K562 (cell line): Measurements from ENCODE around the gene SV2A. TPM values are rescaled to one million over a fixed set of nuclear protein-coding genes. Genes with fewer than 3 reads are reported as not detected.
A peak's percentile ranks its signal among the peaks of the same experiment; 100 is the strongest.

Experiments used
- ADNP ChIP-seq: fragments of 200-800 bp; sonication (Bioruptor generic); IDR thresholded peaks from 2 replicates; pipeline ENCODE4 v1.6.1; 2016; ENCODE audit warnings: missing genetic modification characterization, missing compliant biosample characterization
- ARID3B ChIP-seq: fragments of 250-450 bp; sonication (Bioruptor Pico); IDR thresholded peaks from 2 replicates; pipeline ENCODE4 v1.4.0; 2020; ENCODE audit warnings: borderline replicate concordance
- BCOR ChIP-seq: fragments of 450-650 bp; IDR thresholded peaks from 2 replicates; pipeline ENCODE4 v1.6.1; 2016
- CXXC5 ChIP-seq: fragments of 250-450 bp; sonication (Bioruptor Pico); IDR thresholded peaks from 2 replicates; pipeline ENCODE4 v1.8.0; 2022; ENCODE audit warnings: inconsistent platforms, mild to moderate bottlenecking, moderate library complexity
- GMEB1 ChIP-seq: fragments of 250-450 bp; sonication (Bioruptor Pico); IDR thresholded peaks from 2 replicates; pipeline ENCODE4 v1.4.0; 2020; ENCODE audit warnings: mild to moderate bottlenecking
- KDM4B ChIP-seq, 2 experiments: fragments of 450-650 bp in 1 of 2; sonication (generic) in 1 of 2; IDR thresholded peaks; 2 replicates each; pipeline ENCODE4 v1.6.1; 2016 to 2017; ENCODE audit warnings: borderline replicate concordance in 2 of 2, antibody characterized with exemption in 1 of 2, low read depth in 1 of 2, mild to moderate bottlenecking in 1 of 2
- MLX ChIP-seq, 2 experiments: fragments of 450-650 bp in 1 of 2; sonication (generic) in 1 of 2; formaldehyde crosslinking; conservative IDR thresholded peaks; 2 replicates each; pipeline versions ENCODE4 v1.4.0 to v1.8.1; 2020 to 2022; ENCODE audit warnings: mild to moderate bottlenecking in 1 of 2, missing genetic modification reagents in 1 of 2
- MTA1 ChIP-seq: fragments of 450-650 bp; IDR thresholded peaks from 2 replicates; pipeline ENCODE4 v1.6.1; 2017; ENCODE audit warnings: borderline replicate concordance
- NFYB ChIP-seq: IDR thresholded peaks from 2 replicates; pipeline ENCODE4 v1.6.1; 2011; ENCODE audit warnings: mild to moderate bottlenecking, moderate library complexity; ENCODE audit not compliant: insufficient read length; ENCODE audit errors: extremely low read depth
- PML ChIP-seq: IDR thresholded peaks from 2 replicates; pipeline ENCODE4 v1.6.1; 2012; ENCODE audit warnings: low read length, inconsistent platforms
- RBFOX2 ChIP-seq: fragments of 200-400 bp; formaldehyde crosslinking; IDR thresholded peaks from 2 replicates; pipeline ENCODE4 v1.6.1; 2017; ENCODE audit warnings: low read depth, mild to moderate bottlenecking, low read length, moderate library complexity
- RFX5 ChIP-seq: IDR thresholded peaks from 2 replicates; pipeline ENCODE4 v1.6.1; 2011; ENCODE audit warnings: low read depth, mild to moderate bottlenecking, improper control_type of control experiment, low read length
- SRSF9 ChIP-seq: fragments of 200-400 bp; formaldehyde crosslinking; IDR thresholded peaks from 2 replicates; pipeline ENCODE4 v1.6.1; 2017; ENCODE audit warnings: low read depth, low read length, borderline replicate concordance
- TAL1 ChIP-seq: fragments of 450-650 bp; IDR thresholded peaks from 2 replicates; pipeline ENCODE4 v1.6.1; 2016; ENCODE audit warnings: mild to moderate bottlenecking
- TARDBP ChIP-seq: fragments of 450-650 bp; IDR thresholded peaks from 2 replicates; pipeline ENCODE4 v1.6.1; 2016
- ZNF589 ChIP-seq: fragments of 200-800 bp; sonication (Bioruptor generic); IDR thresholded peaks from 2 replicates; pipeline ENCODE4 v1.6.1; 2016; ENCODE audit warnings: low read depth, missing genetic modification characterization, missing compliant biosample characterization
- ZNF830 ChIP-seq: fragments of 250-450 bp; sonication (Bioruptor Pico); IDR thresholded peaks from 2 replicates; pipeline ENCODE4 v1.5.0; 2021; ENCODE audit warnings: mild to moderate bottlenecking
- polyA plus RNA-seq, 8 experiments: library from polyadenylated mRNA; depleted of rRNA in 4 of 8; stranded (reverse) in 5 of 8; unstranded in 3 of 8; fragments of >200 nt; fragmentation: Nextera tagmentation in 2 of 8; fragmentation: Illumina TruSeq in 1 of 8; extraction: Ambion mirVana in 2 of 8; extraction: Trizol in 1 of 8; gene quantifications; 2 replicates each; pipeline versions ENCODE4 v1.2.1 to v1.2.3, GENCODE V29; 2011 to 2014; ENCODE audit warnings: inconsistent platforms in 1 of 8, missing spikeins in 1 of 8
- total RNA-seq, 7 experiments: library from RNA; depleted of rRNA in 6 of 7; stranded (reverse); fragments of >200 nt in 6 of 7; fragmentation: Illumina TruSeq in 2 of 7; extraction: Trizol in 2 of 7; gene quantifications; 2 replicates each; pipeline versions ENCODE4 v1.2.1 to v1.2.3, GENCODE V29; 2011 to 2021; ENCODE audit warnings: low replicate concordance in 1 of 7
- TF ChIP-seq, protein P1 (sequence below): IDR thresholded peaks from 3 replicates; pipeline ENCODE4 v1.6.1; 2011; ENCODE audit warnings: borderline replicate concordance, mild to moderate bottlenecking; ENCODE audit not compliant: insufficient read length, insufficient read depth
- TF ChIP-seq, protein P2 (sequence below): sonication (generic); formaldehyde crosslinking; IDR thresholded peaks from 2 replicates; pipeline ENCODE4 v1.8.1; 2023; ENCODE audit warnings: mild to moderate bottlenecking, missing genetic modification reagents

SV2A gene
- total and polyA plus RNA-seq, 9 of the 15 experiments (the other 6 are each of a cell fraction or from before 2014, with no cell fraction given) = 0.07 to 0.22 (median 0.11) TPM; not detected in 1

GRCh38 chr1:149886396-149887195 is 31.0 kb downstream of the SV2A start (continued):
- TF ChIP-seq ARID3B = no peak
- no peak for TF ChIP-seq ADNP (tag)
- TF ChIP-seq BCOR = peak; percentile 34; the same call in 1 of the 2 replicates
- TF ChIP-seq ZNF830 = no peak
- peak; percentile 88 for TF ChIP-seq NFYB
- TF ChIP-seq CXXC5 = peak; percentile 91
- TF ChIP-seq, protein P1, sequence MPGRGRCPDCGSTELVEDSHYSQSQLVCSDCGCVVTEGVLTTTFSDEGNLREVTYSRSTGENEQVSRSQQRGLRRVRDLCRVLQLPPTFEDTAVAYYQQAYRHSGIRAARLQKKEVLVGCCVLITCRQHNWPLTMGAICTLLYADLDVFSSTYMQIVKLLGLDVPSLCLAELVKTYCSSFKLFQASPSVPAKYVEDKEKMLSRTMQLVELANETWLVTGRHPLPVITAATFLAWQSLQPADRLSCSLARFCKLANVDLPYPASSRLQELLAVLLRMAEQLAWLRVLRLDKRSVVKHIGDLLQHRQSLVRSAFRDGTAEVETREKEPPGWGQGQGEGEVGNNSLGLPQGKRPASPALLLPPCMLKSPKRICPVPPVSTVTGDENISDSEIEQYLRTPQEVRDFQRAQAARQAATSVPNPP = no peak
- TF ChIP-seq ZNF589 (CRISPR knock-in tag) = 0 out of 2 replicates have a peak, but pooled peaks have one; percentile 2
- TF ChIP-seq RBFOX2 = peak; percentile 83
- peak; percentile 97 for TF ChIP-seq PML
- peak; percentile 20; the same call in 1 of the 2 replicates for TF ChIP-seq TARDBP
- peak; percentile 24; the same call in 1 of the 2 replicates for TF ChIP-seq GMEB1 (CRISPR knock-in tag)
- peak; percentile 15 to 95; a peak in 2 of 4 replicates for TF ChIP-seq MLX (CRISPR knock-in tag; conservative IDR thresholded peaks at IDR 0.05)
- no peak for TF ChIP-seq SRSF9
- TF ChIP-seq MTA1 = 0 out of 2 replicates have a peak, but pooled peaks have one; percentile 31
- TF ChIP-seq TAL1 = no peak
- 0 out of 2 replicates have a peak, but pooled peaks have one; percentile 51 for TF ChIP-seq RFX5
- peak in 1 of 2 experiments; percentile 81; a peak in 1 of 4 replicates for TF ChIP-seq KDM4B (IDR thresholded peaks at IDR 0.05; ENCODE audit: borderline replicate concordance in 2 of 2, low read depth in 1 of 2)
- TF ChIP-seq, protein P2, sequence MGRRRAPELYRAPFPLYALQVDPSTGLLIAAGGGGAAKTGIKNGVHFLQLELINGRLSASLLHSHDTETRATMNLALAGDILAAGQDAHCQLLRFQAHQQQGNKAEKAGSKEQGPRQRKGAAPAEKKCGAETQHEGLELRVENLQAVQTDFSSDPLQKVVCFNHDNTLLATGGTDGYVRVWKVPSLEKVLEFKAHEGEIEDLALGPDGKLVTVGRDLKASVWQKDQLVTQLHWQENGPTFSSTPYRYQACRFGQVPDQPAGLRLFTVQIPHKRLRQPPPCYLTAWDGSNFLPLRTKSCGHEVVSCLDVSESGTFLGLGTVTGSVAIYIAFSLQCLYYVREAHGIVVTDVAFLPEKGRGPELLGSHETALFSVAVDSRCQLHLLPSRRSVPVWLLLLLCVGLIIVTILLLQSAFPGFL (CRISPR knock-in tag) = no peak
